Mucosa of rectum (tissue), 2 donors: Measurements from ENCODE around the gene KCNE3.

Experiments used
- H3K27ac ChIP-seq, 2 donors: one replicate each; pipeline ENCODE4 v1.7.0; 2013; ENCODE audit warnings: inconsistent platforms in 2 of 2, low read depth in 2 of 2, low read length in 2 of 2
- H3K27me3 ChIP-seq, 2 donors: one replicate each; pipeline ENCODE4 v1.7.0; 2013; ENCODE audit warnings: low read length in 2 of 2; ENCODE audit not compliant: control insufficient read depth in 2 of 2, insufficient read depth in 2 of 2
- H3K36me3 ChIP-seq, 2 donors: one replicate each; pipeline ENCODE4 v1.7.0; 2013; ENCODE audit warnings: low read length in 2 of 2; ENCODE audit not compliant: control insufficient read depth in 2 of 2, insufficient read depth in 2 of 2
- H3K4me1 ChIP-seq, 2 donors: one replicate each; pipeline ENCODE4 v1.7.0; 2013; ENCODE audit warnings: low read length in 2 of 2, mild to moderate bottlenecking in 1 of 2; ENCODE audit not compliant: control insufficient read depth in 2 of 2, insufficient read depth in 2 of 2
- H3K4me3 ChIP-seq, 2 donors: one replicate each; pipeline ENCODE4 v1.7.0; 2013; ENCODE audit warnings: low read length in 2 of 2
- H3K9ac ChIP-seq, 2 donors: one replicate each; pipeline ENCODE4 v1.7.0; 2013; ENCODE audit warnings: low read length in 2 of 2, low read depth in 1 of 2, mild to moderate bottlenecking in 1 of 2
- H3K9me3 ChIP-seq, 2 donors: one replicate each; pipeline ENCODE4 v1.7.0; 2013; ENCODE audit warnings: low read length in 2 of 2; ENCODE audit not compliant: control insufficient read depth in 2 of 2
- donor health status: healthy.
- donor health status: Normal muscosa, but diverticular disease.

Gene KCNE3

GRCh38 chr11:74462009-74462408 is 5.3 kb downstream of the KCNE3 start:
- peaks cover 7 to 37% of the 10 kb centered on the region in 2 donors for H3K4me1 ChIP-seq
- H3K36me3 ChIP-seq, result peaks cover 11 to 21% of the 10 kb centered on the region in 2 donors
- H3K9me3 ChIP-seq, result no peaks in the 10 kb centered on the region
- peak overlapping the region in 1 of 2 donors; percentile 26 for H3K9ac ChIP-seq
- H3K27ac ChIP-seq, result peak overlapping the region; percentile 36 to 72
- peak overlapping the region in 1 of 2 donors; percentile 45 for H3K4me3 ChIP-seq
- H3K27me3 ChIP-seq, result no peaks in the 10 kb centered on the region

GRCh38 chr11:74460481-74461154 is 6.7 kb downstream of the KCNE3 start:
- H3K4me1 ChIP-seq, result peaks cover 7 to 26% of the 10 kb centered on the region in 2 donors
- peak overlapping the region; percentile 6 to 10 for H3K27ac ChIP-seq
- H3K36me3 ChIP-seq, result peaks cover 13 to 28% of the 10 kb centered on the region in 2 donors
- H3K9ac ChIP-seq, result no peak overlapping the region
- peak overlapping the region in 1 of 2 donors; percentile 11 for H3K4me3 ChIP-seq
- H3K27me3 ChIP-seq, result no peaks in the 10 kb centered on the region
- H3K9me3 ChIP-seq, result no peaks in the 10 kb centered on the region

GRCh38 chr11:74460065-74460464 is 7.3 kb downstream of the KCNE3 start:
- Histone ChIP-seq H3K9me3 (no peaks in the 10 kb centered on the region), H3K36me3 (peaks cover 13 to 28% of the 10 kb centered on the region in 2 donors), H3K27ac (no peak overlapping the region), H3K9ac (no peak overlapping the region), H3K27me3 (no peaks in the 10 kb centered on the region), H3K4me3 (peak overlapping the region in 1 of 2 donors; percentile 11), H3K4me1 (peaks cover 6 to 21% of the 10 kb centered on the region in 2 donors)

GRCh38 chr11:74459584-74459983 is 7.8 kb downstream of the KCNE3 start:
- no peaks in the 10 kb centered on the region for H3K9me3 ChIP-seq
- peaks cover 4 to 16% of the 10 kb centered on the region in 2 donors for H3K4me1 ChIP-seq
- no peak overlapping the region for H3K9ac ChIP-seq
- no peak overlapping the region for H3K27ac ChIP-seq
- peaks cover 13 to 28% of the 10 kb centered on the region in 2 donors for H3K36me3 ChIP-seq
- no peak overlapping the region for H3K4me3 ChIP-seq
- H3K27me3 ChIP-seq, result no peaks in the 10 kb centered on the region

GRCh38 chr11:74457356-74457755 is 10.0 kb downstream of the KCNE3 start:
- peaks cover 13 to 25% of the 10 kb centered on the region in 2 donors for H3K36me3 ChIP-seq
- no peak overlapping the region for H3K4me3 ChIP-seq
- H3K9me3 ChIP-seq, result no peaks in the 10 kb centered on the region
- no peak overlapping the region for H3K9ac ChIP-seq
- H3K27ac ChIP-seq, result no peak overlapping the region
- no peaks in the 10 kb centered on the region for H3K27me3 ChIP-seq
- peaks cover 3 to 4% of the 10 kb centered on the region in 2 donors for H3K4me1 ChIP-seq

- H3K27me3 ChIP-seq, result no peaks in the 10 kb centered on the region
- H3K4me1 ChIP-seq, result no peaks in the 10 kb centered on the region
- H3K36me3 ChIP-seq, result peaks cover 7 to 11% of the 10 kb centered on the region in 2 donors
- no peaks in the 10 kb centered on the region for H3K9me3 ChIP-seq
- no peak overlapping the region for H3K4me3 ChIP-seq
- H3K9ac ChIP-seq, result no peak overlapping the region
- H3K27ac ChIP-seq, result no peak overlapping the region
Observed at GRCh38 chr11:74453373-74453975, 13.9 kb downstream of the KCNE3 start.

GRCh38 chr11:74452366-74452765 is 15.0 kb downstream of the KCNE3 start:
- H3K36me3 ChIP-seq, result peaks cover 6 to 10% of the 10 kb centered on the region in 2 donors
- no peak overlapping the region for H3K4me3 ChIP-seq
- no peak overlapping the region for H3K9ac ChIP-seq
- H3K9me3 ChIP-seq, result no peaks in the 10 kb centered on the region
- H3K27ac ChIP-seq, result no peak overlapping the region
- no peaks in the 10 kb centered on the region for H3K4me1 ChIP-seq
- H3K27me3 ChIP-seq, result no peaks in the 10 kb centered on the region

- Histone ChIP-seq H3K4me3 (no peak overlapping the region), H3K27ac (no peak overlapping the region), H3K36me3 (no peaks in the 10 kb centered on the region), H3K9ac (no peak overlapping the region), H3K4me1 (no peaks in the 10 kb centered on the region), H3K9me3 (no peaks in the 10 kb centered on the region), H3K27me3 (no peaks in the 10 kb centered on the region)
Observed at GRCh38 chr11:74450318-74450717, 17.0 kb downstream of the KCNE3 start.

GRCh38 chr11:74449369-74449931 is 17.9 kb downstream of the KCNE3 start:
- H3K27ac ChIP-seq, result no peak overlapping the region
- no peak overlapping the region for H3K9ac ChIP-seq

GRCh38 chr11:74447720-74448119 is 19.6 kb downstream of the KCNE3 start:
- Histone ChIP-seq H3K27me3 (no peaks in the 10 kb centered on the region), H3K36me3 (no peaks in the 10 kb centered on the region), H3K27ac (no peak overlapping the region), H3K9ac (no peak overlapping the region), H3K9me3 (no peaks in the 10 kb centered on the region), H3K4me3 (no peak overlapping the region), H3K4me1 (peaks cover 14 to 20% of the 10 kb centered on the region in 2 donors)

More at GRCh38 chr11:74449369-74449931, 17.9 kb downstream of the KCNE3 start:
- Histone ChIP-seq H3K9me3 (no peaks in the 10 kb centered on the region), H3K36me3 (no peaks in the 10 kb centered on the region), H3K27me3 (no peaks in the 10 kb centered on the region), H3K4me3 (no peak overlapping the region), H3K4me1 (peaks cover 0 to 6% of the 10 kb centered on the region in 2 donors)
